Thyroid gland (tissue), 4 donors: ENCODE measurements around the gene MSH6.

Experiments
- POLR2A ChIP-seq, 2 donors: fragments of 450-650 bp; IDR thresholded peaks; one replicate each; pipeline ENCODE4 v1.6.1; 2017; ENCODE audit warnings: antibody characterized with exemption in 2 of 2, mild to moderate bottlenecking in 2 of 2, moderate library complexity in 1 of 2
- TF ChIP-seq, protein P1 (sequence below), 6 experiments: fragments of 200-600 bp in 3 of 6; fragments of 450-650 bp in 3 of 6; sonication (generic) in 3 of 6; IDR thresholded peaks; one replicate each; pipeline ENCODE4 v1.5.1; 2016 to 2019; ENCODE audit warnings: antibody characterized with exemption in 6 of 6, mild to moderate bottlenecking in 2 of 6, inconsistent platforms in 1 of 6, moderate library complexity in 1 of 6

- TF ChIP-seq, protein P1, sequence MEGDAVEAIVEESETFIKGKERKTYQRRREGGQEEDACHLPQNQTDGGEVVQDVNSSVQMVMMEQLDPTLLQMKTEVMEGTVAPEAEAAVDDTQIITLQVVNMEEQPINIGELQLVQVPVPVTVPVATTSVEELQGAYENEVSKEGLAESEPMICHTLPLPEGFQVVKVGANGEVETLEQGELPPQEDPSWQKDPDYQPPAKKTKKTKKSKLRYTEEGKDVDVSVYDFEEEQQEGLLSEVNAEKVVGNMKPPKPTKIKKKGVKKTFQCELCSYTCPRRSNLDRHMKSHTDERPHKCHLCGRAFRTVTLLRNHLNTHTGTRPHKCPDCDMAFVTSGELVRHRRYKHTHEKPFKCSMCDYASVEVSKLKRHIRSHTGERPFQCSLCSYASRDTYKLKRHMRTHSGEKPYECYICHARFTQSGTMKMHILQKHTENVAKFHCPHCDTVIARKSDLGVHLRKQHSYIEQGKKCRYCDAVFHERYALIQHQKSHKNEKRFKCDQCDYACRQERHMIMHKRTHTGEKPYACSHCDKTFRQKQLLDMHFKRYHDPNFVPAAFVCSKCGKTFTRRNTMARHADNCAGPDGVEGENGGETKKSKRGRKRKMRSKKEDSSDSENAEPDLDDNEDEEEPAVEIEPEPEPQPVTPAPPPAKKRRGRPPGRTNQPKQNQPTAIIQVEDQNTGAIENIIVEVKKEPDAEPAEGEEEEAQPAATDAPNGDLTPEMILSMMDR (IDR thresholded peaks at IDR 0.05): no peak
- no peak for TF ChIP-seq POLR2A (IDR thresholded peaks at IDR 0.05)
These were observed 35.8 kb downstream of the MSH6 start for GRCh38 chr2:47818777-47819176.
